AG04449 (cell line): ENCODE data around the gene WDFY3.

Source experiments
- CTCF ChIA-PET: fragments of 350-600 bp; formaldehyde crosslinking; extraction: SDS; loops from one replicate; lab custom pipeline; 2021; ENCODE audit warnings: antibody characterized with exemption; lab: Yijun Ruan, JAX
- POLR2A ChIA-PET: fragments of 400-600, 350-600 bp; formaldehyde crosslinking; extraction: SDS; loops from one replicate; lab custom pipeline; 2020; ENCODE audit warnings: antibody characterized with exemption, inconsistent platforms; lab: Yijun Ruan, JAX
- DNase-seq: peaks from one replicate; pipeline ENCODE4 v3.0.0-alpha.2; 2010; ENCODE audit warnings: low read depth, low spot score
- H3K4me3 ChIP-seq: 2 replicates; pipeline ENCODE4 v1.5.1; 2011; ENCODE audit warnings: low read depth, mild to moderate bottlenecking, control low read depth, low read length
- CTCF ChIP-seq: IDR thresholded peaks from one replicate; pipeline ENCODE4 v1.5.1; 2011; ENCODE audit warnings: mild to moderate bottlenecking, moderate library complexity, low read length, control low read depth, inconsistent platforms; ENCODE audit not compliant: insufficient read depth; ENCODE audit errors: missing control alignments

WDFY3 gene

GRCh38 chr4:84804136-84804535, 162.4 kb downstream of the WDFY3 start:
- no peak overlapping the region for H3K4me3 ChIP-seq
- DNase-seq = no peak
- no peak for TF ChIP-seq CTCF
- POLR2A ChIA-PET = no interaction called here
- CTCF ChIA-PET = interaction anchor here (1.4 kb wide), 1 partner anchor 167 kb away, joined by 6 read pairs; no protein-coding TSS in a partner anchor

DNA sequence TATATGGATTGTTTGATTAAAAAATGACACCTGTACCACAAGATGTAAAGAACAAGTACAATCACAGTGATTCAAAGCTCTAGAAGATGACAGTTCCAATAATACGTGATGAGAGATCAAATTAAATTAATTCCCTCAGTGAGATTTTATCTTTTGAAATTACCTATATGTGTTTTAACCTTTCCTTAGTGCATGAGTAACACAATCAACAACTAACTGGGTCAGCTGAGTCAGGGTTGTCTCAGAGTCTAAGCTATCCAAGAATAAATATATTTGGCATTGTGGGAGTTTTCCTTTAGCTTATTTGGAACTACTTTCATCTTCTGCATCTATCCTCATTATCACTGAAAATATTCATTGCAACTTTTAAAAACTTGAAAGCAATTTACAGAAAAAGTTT, 162.8 kb downstream of the WDFY3 start:
- ChIA-PET POLR2A (no interaction called here), CTCF (interaction anchor here (1.4 kb wide), 1 partner anchor 167 kb away, joined by 6 read pairs; no protein-coding TSS in a partner anchor)
- no peak for DNase-seq
- no peak for TF ChIP-seq CTCF
- H3K4me3 ChIP-seq = no peak overlapping the region

GRCh38 chr4:84803116-84803515, 163.4 kb downstream of the WDFY3 start:
- ChIA-PET CTCF (interaction anchor here (1.4 kb wide), 1 partner anchor 168 kb away, joined by 6 read pairs; no protein-coding TSS in a partner anchor), POLR2A (no interaction called here)
- DNase-seq = no peak
- no peak overlapping the region for H3K4me3 ChIP-seq
- TF ChIP-seq CTCF = no peak

DNA sequence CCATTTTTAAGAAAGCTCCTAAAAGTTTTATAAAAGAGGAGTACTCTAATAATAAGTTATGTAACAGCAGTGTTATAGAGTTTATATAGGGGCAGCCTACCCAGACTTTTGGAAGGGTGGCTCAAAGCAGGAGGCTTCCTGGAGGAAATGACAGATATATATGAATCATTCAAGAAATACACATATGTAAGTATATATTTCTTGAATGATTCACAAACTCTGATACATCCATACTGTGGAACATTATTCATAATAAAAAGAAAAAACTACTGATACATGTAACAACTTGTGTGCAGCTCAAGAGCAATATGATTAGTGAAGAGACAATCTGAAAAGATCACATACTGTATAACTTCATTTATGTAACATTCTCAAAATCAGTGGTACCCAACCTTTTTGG, 166.2 kb downstream of the WDFY3 start:
- ChIA-PET CTCF (no interaction called here), POLR2A (no interaction called here)
- TF ChIP-seq CTCF = no peak
- no peak for DNase-seq
- no peak overlapping the region for H3K4me3 ChIP-seq

DNA sequence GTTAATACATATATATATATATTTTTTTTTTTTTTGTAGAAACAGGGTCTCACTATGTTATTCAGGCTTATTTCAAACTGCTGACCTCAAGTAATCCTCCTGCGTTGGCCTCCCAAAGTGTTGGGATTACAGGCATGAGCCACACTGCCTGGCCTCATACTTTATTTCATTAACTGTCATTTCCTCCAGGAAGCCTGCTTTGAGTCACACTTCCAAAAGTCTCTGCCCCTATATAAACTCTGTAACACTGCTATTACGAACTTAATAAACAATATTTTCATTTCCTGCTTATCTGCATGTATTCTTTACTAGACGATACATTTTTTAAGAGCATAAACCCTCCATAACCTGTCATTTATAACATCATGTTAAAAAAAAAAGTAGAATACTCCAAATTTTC, 167.2 kb downstream of the WDFY3 start:
- no peak overlapping the region for H3K4me3 ChIP-seq
- ChIA-PET CTCF (no interaction called here), POLR2A (no interaction called here)
- no peak for TF ChIP-seq CTCF
- DNase-seq = no peak

GRCh38 chr4:84796394-84796793, 170.1 kb downstream of the WDFY3 start:
- ChIA-PET POLR2A (no interaction called here), CTCF (no interaction called here)
- DNase-seq = no peak
- H3K4me3 ChIP-seq = no peak overlapping the region
- no peak for TF ChIP-seq CTCF
